Measurements from ENCODE around the gene MCCC2. TPM values are rescaled to one million over a fixed set of nuclear protein-coding genes. Genes with fewer than 3 reads are reported as not detected.

Gene MCCC2
- total and polyA plus RNA-seq, 2 experiments from 2014 or later = 31.9 to 59.1 TPM

Small RNA genes within 50 kb of the gene (small RNA-seq; reads per million reads assigned to genes)
- not detected for gene HMGN1P12 (ENCODE audit: low replicate concordance)

Other genes starting within 250 kb of the MCCC2 start
- 39.1 and 41.8 TPM in 2 replicates for gene BDP1, start 131.7 kb upstream of the MCCC2 start, total RNA-seq (2014; rRNA removed; shearing (Covaris generic))
- gene BDP1, start 131.7 kb upstream of the MCCC2 start, polyA plus RNA-seq (2016; fragmentation: Nextera tagmentation; extraction: Ambion mirVana) = 44.5 and 54.4 TPM in 2 replicates
- gene CARTPT, start 131.9 kb downstream of the MCCC2 start, total RNA-seq (2014; rRNA removed; shearing (Covaris generic)) = not detected in 2 replicates
- gene CARTPT, start 131.9 kb downstream of the MCCC2 start, polyA plus RNA-seq (2016; fragmentation: Nextera tagmentation; extraction: Ambion mirVana) = not detected in 2 replicates

All from GM23338 (cell line).